SK-N-SH (cell line): ENCODE data around the gene BMP6. TPM values are rescaled to one million over a fixed set of nuclear protein-coding genes. Genes with fewer than 3 reads are reported as not detected.

Source experiments
- CTCF ChIA-PET: fragments of 300-600, 350-600 bp; formaldehyde crosslinking; extraction: SDS; loops from one replicate; lab custom pipeline; 2021; lab: Yijun Ruan, JAX
- POLR2A ChIA-PET: fragments of 350-600 bp; sonication (Branson Sonifier 250); formaldehyde crosslinking; extraction: SDS; loops from one replicate; lab custom pipeline; 2020; ENCODE audit warnings: antibody characterized with exemption, inconsistent platforms; lab: Yijun Ruan, JAX
- DNase-seq: peaks from one replicate; pipeline ENCODE4 v3.0.0; 2012
- H2AFZ ChIP-seq: fragments of 200-600 bp; sonication (generic); 2 replicates; pipeline ENCODE4 v1.8.1; 2016; ENCODE audit warnings: antibody characterized with exemption, mild to moderate bottlenecking, low read depth
- H3F3A ChIP-seq: fragments of 200-600 bp; sonication (generic); replicated peaks from 2 replicates; pipeline ENCODE3; 2016; ENCODE audit warnings: antibody characterized with exemption, mild to moderate bottlenecking; ENCODE audit not compliant: insufficient read depth
- H3K27ac ChIP-seq, 2 experiments: fragments of 200-500 bp in 1 of 2; fragments of 200-600 bp in 1 of 2; sonication (Bioruptor generic) in 1 of 2; sonication (generic), shearing (Covaris generic) in 1 of 2; 2 replicates each; pipeline versions ENCODE4 v1.5.1 to v1.6.1; 2014 to 2016; ENCODE audit warnings: low read depth in 2 of 2, inconsistent platforms in 1 of 2, low read length in 1 of 2, mild to moderate bottlenecking in 1 of 2, mixed read lengths in 1 of 2
- H3K27me3 ChIP-seq: fragments of 200-600 bp; sonication (generic), shearing (Covaris generic); 2 replicates; pipeline ENCODE4 v1.6.1; 2016; ENCODE audit warnings: mixed run types; ENCODE audit not compliant: insufficient read depth
- H3K36me3 ChIP-seq, 2 experiments: fragments of 200-500 bp in 1 of 2; fragments of 200-600 bp in 1 of 2; sonication (Bioruptor generic) in 1 of 2; sonication (generic) in 1 of 2; replicated peaks in 1 of 2; 2 replicates each; pipeline versions ENCODE3 to v1.5.1; 2014 to 2016; ENCODE audit warnings: low read length in 1 of 2, mild to moderate bottlenecking in 1 of 2; ENCODE audit not compliant: insufficient read depth in 2 of 2, control insufficient read depth in 1 of 2
- H3K4me1 ChIP-seq, 2 experiments: fragments of 200-500 bp in 1 of 2; fragments of 200-600 bp in 1 of 2; sonication (Bioruptor generic) in 1 of 2; sonication (generic), shearing (Covaris generic) in 1 of 2; 2 replicates each; pipeline versions ENCODE4 v1.5.1 to v1.6.1; 2014 to 2016; ENCODE audit warnings: low read depth in 1 of 2, low read length in 1 of 2, mixed run types in 1 of 2; ENCODE audit not compliant: insufficient read depth in 2 of 2, control insufficient read depth in 1 of 2
- H3K4me2 ChIP-seq: fragments of 200-600 bp; sonication (generic), shearing (Covaris generic); 2 replicates; pipeline ENCODE4 v1.6.1; 2017; ENCODE audit warnings: mixed run types
- H3K4me3 ChIP-seq, 2 experiments: fragments of 200-500 bp in 1 of 2; fragments of 200-600 bp in 1 of 2; sonication (Bioruptor generic) in 1 of 2; sonication (generic), shearing (Covaris generic) in 1 of 2; 2 replicates each; pipeline versions ENCODE4 v1.5.1 to v1.8.1; 2014 to 2016; ENCODE audit warnings: low read depth in 2 of 2, inconsistent platforms in 1 of 2, low read length in 1 of 2, mild to moderate bottlenecking in 1 of 2, mixed read lengths in 1 of 2, moderate library complexity in 1 of 2
- H3K79me2 ChIP-seq: fragments of 200-600 bp; sonication (generic); 2 replicates; pipeline ENCODE4 v1.8.1; 2017; ENCODE audit warnings: mild to moderate bottlenecking; ENCODE audit not compliant: insufficient read depth
- H3K9ac ChIP-seq: fragments of 200-600 bp; sonication (generic); 2 replicates; pipeline ENCODE4 v1.6.1; 2017; ENCODE audit warnings: mixed run types
- H3K9me2 ChIP-seq: fragments of 200-600 bp; sonication (generic); 2 replicates; pipeline ENCODE4 v1.6.1; 2017; ENCODE audit warnings: mixed run types
- H3K9me3 ChIP-seq: fragments of 200-600 bp; sonication (generic); 2 replicates; pipeline ENCODE4 v1.6.1; 2017; ENCODE audit warnings: mixed run types, mild to moderate bottlenecking, moderate library complexity
- H4K20me1 ChIP-seq: fragments of 200-600 bp; sonication (generic); 2 replicates; pipeline ENCODE4 v1.6.1; 2017; ENCODE audit warnings: mild to moderate bottlenecking, mixed run types; ENCODE audit not compliant: insufficient read depth
- FOSL2 ChIP-seq: IDR thresholded peaks from 2 replicates; pipeline ENCODE4 v1.4.0; 2012; ENCODE audit warnings: low read depth, mild to moderate bottlenecking, moderate library complexity, borderline replicate concordance
- FOXM1 ChIP-seq: IDR thresholded peaks from 2 replicates; pipeline ENCODE4 v1.4.0; 2012; ENCODE audit warnings: low read depth, mild to moderate bottlenecking
- GABPA ChIP-seq: IDR thresholded peaks from 2 replicates; pipeline ENCODE4 v1.4.0; 2012; ENCODE audit warnings: low read depth, mild to moderate bottlenecking
- MXI1 ChIP-seq: IDR thresholded peaks from 2 replicates; pipeline ENCODE4 v1.6.1; 2012; ENCODE audit warnings: mild to moderate bottlenecking, low read depth, low read length, improper control_type of control experiment
- NFIC ChIP-seq: IDR thresholded peaks from 2 replicates; pipeline ENCODE4 v1.4.0; 2012; ENCODE audit warnings: borderline replicate concordance
- RCOR1 ChIP-seq: fragments of 150-350 bp; IDR thresholded peaks from 2 replicates; pipeline ENCODE4 v1.6.1; 2017; ENCODE audit warnings: antibody characterized with exemption, low read length
- RXRA ChIP-seq: IDR thresholded peaks from 2 replicates; pipeline ENCODE4 v1.4.0; 2012; ENCODE audit warnings: low read depth, mild to moderate bottlenecking, borderline replicate concordance
- TEAD4 ChIP-seq: IDR thresholded peaks from 2 replicates; pipeline ENCODE4 v1.4.0; 2012; ENCODE audit warnings: mild to moderate bottlenecking, borderline replicate concordance; ENCODE audit not compliant: insufficient read depth
- USF1 ChIP-seq: IDR thresholded peaks from 2 replicates; pipeline ENCODE4 v1.4.0; 2012; ENCODE audit warnings: low read depth, borderline replicate concordance
- WGBS: methylation state at CpG from one replicate; pipeline ENCODE4 v1.1.6; 2017; ENCODE audit warnings: low lambda C conversion rate; 5-methylcytosine and 5-hydroxymethylcytosine counted together
- polyA plus RNA-seq, 3 experiments: library from polyadenylated mRNA; depleted of rRNA; stranded (reverse); fragments of >200 nt; gene quantifications; 2 replicates each; pipeline ENCODE4 v1.2.3, GENCODE V29; 2012
- TF ChIP-seq, protein P1 (sequence below): IDR thresholded peaks from 2 replicates; pipeline ENCODE4 v1.6.1; 2012; ENCODE audit warnings: mild to moderate bottlenecking, low read depth, low read length, moderate library complexity
- TF ChIP-seq, protein P2 (sequence below): fragments of 150-350 bp; IDR thresholded peaks from 2 replicates; pipeline ENCODE4 v1.6.1; 2017; ENCODE audit warnings: antibody characterized with exemption, low read length, low read depth, borderline replicate concordance

The BMP6 gene
- polyA plus RNA-seq, 1 of the 3 experiments (the other 2 are of a cell fraction), result not detected

GRCh38 chr6:7761051-7761450, 35.2 kb downstream of the BMP6 start:
- H3K4me2 ChIP-seq, result no peak overlapping the region
- TF ChIP-seq MXI1 (no peak), NFIC (no peak), FOSL2 (no peak)
- TF ChIP-seq, protein P1, sequence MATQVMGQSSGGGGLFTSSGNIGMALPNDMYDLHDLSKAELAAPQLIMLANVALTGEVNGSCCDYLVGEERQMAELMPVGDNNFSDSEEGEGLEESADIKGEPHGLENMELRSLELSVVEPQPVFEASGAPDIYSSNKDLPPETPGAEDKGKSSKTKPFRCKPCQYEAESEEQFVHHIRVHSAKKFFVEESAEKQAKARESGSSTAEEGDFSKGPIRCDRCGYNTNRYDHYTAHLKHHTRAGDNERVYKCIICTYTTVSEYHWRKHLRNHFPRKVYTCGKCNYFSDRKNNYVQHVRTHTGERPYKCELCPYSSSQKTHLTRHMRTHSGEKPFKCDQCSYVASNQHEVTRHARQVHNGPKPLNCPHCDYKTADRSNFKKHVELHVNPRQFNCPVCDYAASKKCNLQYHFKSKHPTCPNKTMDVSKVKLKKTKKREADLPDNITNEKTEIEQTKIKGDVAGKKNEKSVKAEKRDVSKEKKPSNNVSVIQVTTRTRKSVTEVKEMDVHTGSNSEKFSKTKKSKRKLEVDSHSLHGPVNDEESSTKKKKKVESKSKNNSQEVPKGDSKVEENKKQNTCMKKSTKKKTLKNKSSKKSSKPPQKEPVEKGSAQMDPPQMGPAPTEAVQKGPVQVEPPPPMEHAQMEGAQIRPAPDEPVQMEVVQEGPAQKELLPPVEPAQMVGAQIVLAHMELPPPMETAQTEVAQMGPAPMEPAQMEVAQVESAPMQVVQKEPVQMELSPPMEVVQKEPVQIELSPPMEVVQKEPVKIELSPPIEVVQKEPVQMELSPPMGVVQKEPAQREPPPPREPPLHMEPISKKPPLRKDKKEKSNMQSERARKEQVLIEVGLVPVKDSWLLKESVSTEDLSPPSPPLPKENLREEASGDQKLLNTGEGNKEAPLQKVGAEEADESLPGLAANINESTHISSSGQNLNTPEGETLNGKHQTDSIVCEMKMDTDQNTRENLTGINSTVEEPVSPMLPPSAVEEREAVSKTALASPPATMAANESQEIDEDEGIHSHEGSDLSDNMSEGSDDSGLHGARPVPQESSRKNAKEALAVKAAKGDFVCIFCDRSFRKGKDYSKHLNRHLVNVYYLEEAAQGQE, result no peak
- no peaks in the 10 kb centered on the region for H3K79me2 ChIP-seq
- H3K9ac ChIP-seq, result no peak overlapping the region
- POLR2A ChIA-PET, result interaction anchor here (0.6 kb wide), 1 partner anchor 56 kb away, joined by 3 read pairs; no protein-coding TSS in a partner anchor
- H3K27ac ChIP-seq, result no peak overlapping the region
- CTCF ChIA-PET, result no interaction called here
- no peaks in the 10 kb centered on the region for H3K9me3 ChIP-seq
- H3K9me2 ChIP-seq, result no peaks in the 10 kb centered on the region
- no peaks in the 10 kb centered on the region for H3K4me1 ChIP-seq
- H3K4me3 ChIP-seq, result no peak overlapping the region
- no peaks in the 10 kb centered on the region for H3K36me3 ChIP-seq
- DNase-seq, result no peak
- WGBS, result 96% methylated on average over 3 of the region's 3 CpGs
- H4K20me1 ChIP-seq, result no peaks in the 10 kb centered on the region
- H3F3A ChIP-seq, result no peaks in the 10 kb centered on the region
- H3K27me3 ChIP-seq, result peaks cover 8% of the 10 kb centered on the region; the same call in 1 of the 2 replicates
- H2AFZ ChIP-seq, result no peak overlapping the region

GRCh38 chr6:7762760-7763159, 36.9 kb downstream of the BMP6 start:
- no peaks in the 10 kb centered on the region for H4K20me1 ChIP-seq
- peaks cover 8% of the 10 kb centered on the region; the same call in 1 of the 2 replicates for H3K27me3 ChIP-seq
- no peaks in the 10 kb centered on the region for H3F3A ChIP-seq
- H3K36me3 ChIP-seq, result no peaks in the 10 kb centered on the region
- no peaks in the 10 kb centered on the region for H3K4me1 ChIP-seq
- H3K9me2 ChIP-seq, result no peaks in the 10 kb centered on the region
- no peak overlapping the region for H3K4me3 ChIP-seq
- CTCF ChIA-PET, result no interaction called here
- WGBS, result 12% methylated on average over 12 of the region's 12 CpGs
- no peak overlapping the region for H3K27ac ChIP-seq
- H3K9me3 ChIP-seq, result no peaks in the 10 kb centered on the region
- no peaks in the 10 kb centered on the region for H3K79me2 ChIP-seq
- TF ChIP-seq RCOR1 (no peak), USF1 (no peak), RXRA (no peak), MXI1 (no peak), NFIC (no peak), FOXM1 (no peak), TEAD4 (no peak), GABPA (no peak)
- TF ChIP-seq, protein P1, result no peak
- TF ChIP-seq, protein P2, sequence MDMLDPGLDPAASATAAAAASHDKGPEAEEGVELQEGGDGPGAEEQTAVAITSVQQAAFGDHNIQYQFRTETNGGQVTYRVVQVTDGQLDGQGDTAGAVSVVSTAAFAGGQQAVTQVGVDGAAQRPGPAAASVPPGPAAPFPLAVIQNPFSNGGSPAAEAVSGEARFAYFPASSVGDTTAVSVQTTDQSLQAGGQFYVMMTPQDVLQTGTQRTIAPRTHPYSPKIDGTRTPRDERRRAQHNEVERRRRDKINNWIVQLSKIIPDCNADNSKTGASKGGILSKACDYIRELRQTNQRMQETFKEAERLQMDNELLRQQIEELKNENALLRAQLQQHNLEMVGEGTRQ, result no peak
- DNase-seq, result no peak
- H3K4me2 ChIP-seq, result no peak overlapping the region
- no peak overlapping the region for H2AFZ ChIP-seq
- H3K9ac ChIP-seq, result no peak overlapping the region
- POLR2A ChIA-PET, result no interaction called here
